Suprapubic skin (tissue), 4 donors: ENCODE results near the gene FXYD5. TPM values are rescaled to one million over a fixed set of nuclear protein-coding genes. Genes with fewer than 3 reads are reported as not detected.
"Not testable (repeated sequence)": the region's sequence is repeated elsewhere in the genome, so short reads cannot be mapped to it uniquely, and the experiment has no call there.

Experiments used
- DNase-seq, 2 donors: peaks; one replicate each; pipeline ENCODE4 v3.0.0-alpha.2; 2019; ENCODE audit warnings: low spot score in 2 of 2
- H3K27ac ChIP-seq: fragments of 200-600 bp; sonication (generic); one replicate; pipeline ENCODE4 v1.5.1; 2019
- H3K27me3 ChIP-seq: fragments of 200-600 bp; sonication (generic); one replicate; pipeline ENCODE4 v1.5.1; 2019
- H3K36me3 ChIP-seq: fragments of 200-600 bp; sonication (generic); one replicate; pipeline ENCODE4 v1.5.1; 2019
- H3K4me1 ChIP-seq: fragments of 200-600 bp; sonication (generic); one replicate; pipeline ENCODE4 v1.5.1; 2019
- H3K4me3 ChIP-seq: fragments of 200-600 bp; sonication (generic); one replicate; pipeline ENCODE4 v1.5.1; 2019; ENCODE audit warnings: mild to moderate bottlenecking
- H3K9me3 ChIP-seq: fragments of 200-600 bp; sonication (generic); one replicate; pipeline ENCODE4 v1.5.1; 2019
- EP300 ChIP-seq: sonication (generic); formaldehyde crosslinking; IDR thresholded peaks from one replicate; pipeline ENCODE4 v1.6.1; 2017; ENCODE audit warnings: antibody characterized with exemption
- POLR2A ChIP-seq, 2 donors: fragments of 450-650 bp; IDR thresholded peaks; one replicate each; pipeline ENCODE4 v1.6.1; 2017; ENCODE audit warnings: antibody characterized with exemption in 2 of 2, mild to moderate bottlenecking in 2 of 2, moderate library complexity in 2 of 2
- POLR2AphosphoS5 ChIP-seq, 3 donors: sonication (generic); formaldehyde crosslinking; IDR thresholded peaks; one replicate each; pipeline ENCODE4 v1.6.1; 2017; ENCODE audit warnings: antibody characterized with exemption in 3 of 3
- WGBS: methylation state at CpG from one replicate; pipeline ENCODE4 v1.1.5; 2018; 5-methylcytosine and 5-hydroxymethylcytosine counted together
- total RNA-seq, 4 donors: library from RNA; depleted of rRNA; stranded (reverse); fragments of >200 nt; gene quantifications; one replicate each; pipeline ENCODE4 v1.1.0, GENCODE V29; 2016
- TF ChIP-seq, protein P1 (sequence below), 2 donors: fragments of 200-600 bp in 1 of 2; fragments of 450-650 bp in 1 of 2; sonication (generic) in 1 of 2; IDR thresholded peaks; one replicate each; pipeline ENCODE4 v1.5.1; 2016 to 2019; ENCODE audit warnings: antibody characterized with exemption in 2 of 2, mild to moderate bottlenecking in 1 of 2, moderate library complexity in 1 of 2

Gene FXYD5
- total RNA-seq, 4 donors from 2014 or later = 29.8 to 64.8 (median 37.7) TPM

DNA sequence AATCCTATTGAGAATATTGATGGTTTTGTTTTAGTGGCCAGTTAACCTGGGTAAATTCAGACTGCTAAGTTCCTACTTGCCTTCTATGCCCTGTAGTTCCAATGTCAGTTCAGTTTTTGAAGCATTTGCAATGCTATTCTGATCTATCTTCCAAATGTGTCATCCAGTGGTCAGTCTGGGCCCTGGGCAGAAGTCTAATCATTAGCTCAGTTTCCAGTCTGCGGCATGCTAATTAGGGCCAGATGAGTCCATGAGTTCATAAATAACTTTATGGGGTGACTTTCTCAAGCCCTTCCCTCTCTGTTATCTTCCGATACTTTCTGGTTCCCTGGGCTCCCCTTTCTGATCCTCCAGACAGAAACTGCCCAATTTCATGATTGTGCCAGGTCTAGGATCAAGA, 41.3 kb downstream of the FXYD5 start:
- DNase-seq = no peak
- H3K9me3 ChIP-seq = no peaks in the 10 kb centered on the region
- no peaks in the 10 kb centered on the region for H3K36me3 ChIP-seq
- no peak overlapping the region for H3K27ac ChIP-seq
- no peaks in the 10 kb centered on the region for H3K4me1 ChIP-seq
- no peaks in the 10 kb centered on the region for H3K27me3 ChIP-seq
- WGBS = 47% methylated on average over 2 of the region's 2 CpGs
- no peak overlapping the region for H3K4me3 ChIP-seq
- TF ChIP-seq POLR2AphosphoS5 (IDR thresholded peaks at IDR 0.05) = no peak
- TF ChIP-seq, protein P1, sequence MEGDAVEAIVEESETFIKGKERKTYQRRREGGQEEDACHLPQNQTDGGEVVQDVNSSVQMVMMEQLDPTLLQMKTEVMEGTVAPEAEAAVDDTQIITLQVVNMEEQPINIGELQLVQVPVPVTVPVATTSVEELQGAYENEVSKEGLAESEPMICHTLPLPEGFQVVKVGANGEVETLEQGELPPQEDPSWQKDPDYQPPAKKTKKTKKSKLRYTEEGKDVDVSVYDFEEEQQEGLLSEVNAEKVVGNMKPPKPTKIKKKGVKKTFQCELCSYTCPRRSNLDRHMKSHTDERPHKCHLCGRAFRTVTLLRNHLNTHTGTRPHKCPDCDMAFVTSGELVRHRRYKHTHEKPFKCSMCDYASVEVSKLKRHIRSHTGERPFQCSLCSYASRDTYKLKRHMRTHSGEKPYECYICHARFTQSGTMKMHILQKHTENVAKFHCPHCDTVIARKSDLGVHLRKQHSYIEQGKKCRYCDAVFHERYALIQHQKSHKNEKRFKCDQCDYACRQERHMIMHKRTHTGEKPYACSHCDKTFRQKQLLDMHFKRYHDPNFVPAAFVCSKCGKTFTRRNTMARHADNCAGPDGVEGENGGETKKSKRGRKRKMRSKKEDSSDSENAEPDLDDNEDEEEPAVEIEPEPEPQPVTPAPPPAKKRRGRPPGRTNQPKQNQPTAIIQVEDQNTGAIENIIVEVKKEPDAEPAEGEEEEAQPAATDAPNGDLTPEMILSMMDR (IDR thresholded peaks at IDR 0.05) = no peak
- TF ChIP-seq EP300 = no peak
- TF ChIP-seq POLR2A (IDR thresholded peaks at IDR 0.05) = no peak

DNA sequence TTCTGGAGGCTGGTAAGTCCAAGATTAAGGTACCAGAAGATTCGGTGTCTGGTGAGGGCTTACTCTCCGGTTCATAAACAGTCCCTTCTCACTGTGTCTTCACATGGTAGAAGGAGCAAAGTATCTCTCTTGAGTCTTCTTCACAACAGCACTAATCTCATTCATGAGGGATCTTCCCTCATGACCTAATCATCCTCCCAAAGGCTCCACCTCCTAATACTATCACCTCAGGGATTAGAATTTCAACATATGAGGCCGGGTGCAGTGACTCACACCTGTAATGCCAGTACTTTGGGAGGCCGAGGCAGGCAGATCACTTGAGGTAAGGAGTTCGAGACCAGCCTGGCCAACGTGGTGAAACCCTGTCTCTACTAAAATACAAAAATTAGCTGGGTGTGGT, 42.3 kb downstream of the FXYD5 start:
- not testable (repeated sequence) for H3K9me3 ChIP-seq, DNase-seq
- WGBS = 78% methylated on average over 6 of the region's 6 CpGs

DNA sequence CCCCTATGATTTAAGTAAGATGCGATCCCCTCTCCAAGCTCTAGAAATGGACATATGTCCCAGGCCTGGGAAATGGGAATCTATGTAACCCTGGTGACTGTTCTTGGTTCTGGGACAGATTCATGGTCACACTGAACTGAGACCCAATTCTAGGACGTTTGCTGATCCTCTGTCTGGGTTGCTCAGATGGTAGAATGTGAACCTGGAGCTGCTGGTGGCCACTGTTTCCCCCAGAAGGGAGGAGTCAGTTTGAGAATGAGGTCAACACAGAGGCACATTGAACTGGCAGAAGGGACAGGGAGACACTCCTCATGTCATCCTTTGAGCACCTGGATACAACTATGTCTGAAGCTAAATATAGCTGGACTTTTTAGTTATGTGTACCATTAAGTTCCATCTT, 44.9 kb downstream of the FXYD5 start:
- no peak overlapping the region for H3K4me3 ChIP-seq
- H3K9me3 ChIP-seq = no peaks in the 10 kb centered on the region
- no peaks in the 10 kb centered on the region for H3K4me1 ChIP-seq
- no peaks in the 10 kb centered on the region for H3K27me3 ChIP-seq
- 64% methylated on average over 2 of the region's 2 CpGs for WGBS
- no peak overlapping the region for H3K27ac ChIP-seq
- H3K36me3 ChIP-seq = no peaks in the 10 kb centered on the region
- TF ChIP-seq POLR2A (IDR thresholded peaks at IDR 0.05) = no peak
- TF ChIP-seq, protein P1 (IDR thresholded peaks at IDR 0.05) = no peak
- no peak for TF ChIP-seq EP300
- TF ChIP-seq POLR2AphosphoS5 (IDR thresholded peaks at IDR 0.05) = no peak
- DNase-seq = no peak

More for the DNA sequence above, 42.3 kb downstream of the FXYD5 start:
- not testable (repeated sequence) for H3K4me3 ChIP-seq, H3K27ac ChIP-seq, H3K36me3 ChIP-seq, H3K4me1 ChIP-seq, H3K27me3 ChIP-seq

DNA sequence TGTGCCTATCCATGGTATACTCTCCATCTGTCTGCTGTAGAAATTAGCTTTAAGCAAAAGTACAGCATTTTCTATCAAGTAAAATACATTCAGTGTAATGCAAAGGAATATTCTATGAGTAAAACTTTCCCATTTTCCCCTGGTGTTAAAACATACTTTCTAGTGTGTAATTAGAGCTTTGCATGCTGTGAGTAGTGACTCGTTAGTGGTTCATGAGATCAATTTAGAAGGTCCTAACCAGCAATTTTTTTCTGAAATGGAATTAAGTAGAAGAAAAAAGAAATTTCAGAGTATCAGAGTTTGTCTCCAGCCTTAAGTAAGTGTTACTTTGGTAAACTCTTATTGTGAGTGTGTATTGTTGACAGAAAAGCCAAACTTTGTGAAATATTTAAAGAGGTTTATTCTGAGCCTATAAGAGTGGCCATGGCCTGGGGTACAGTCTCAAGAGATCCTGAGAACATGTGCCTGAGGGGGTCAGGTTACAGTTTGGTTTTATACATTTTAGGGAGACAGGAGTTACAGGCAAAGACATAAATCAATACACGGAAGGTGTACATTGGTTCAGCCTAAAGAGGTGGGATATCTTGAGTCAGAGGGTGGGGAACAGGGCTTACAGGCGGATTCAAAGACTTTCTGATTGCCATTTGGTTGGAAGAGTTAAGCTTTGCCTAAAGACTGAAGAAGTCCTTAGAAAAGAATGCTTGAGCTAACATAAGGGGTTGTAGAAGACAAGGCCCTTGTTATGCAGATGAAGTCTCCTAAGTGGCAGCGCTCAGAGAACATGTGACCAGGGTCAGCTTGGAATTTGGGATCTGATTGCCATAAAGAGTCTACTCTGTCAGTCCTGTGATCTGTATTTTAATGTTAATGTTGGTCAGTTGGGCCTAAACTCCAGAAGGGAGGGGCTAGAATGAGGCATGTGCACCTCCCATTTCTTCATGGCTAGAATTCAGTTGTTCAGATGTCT, 48.5 kb downstream of the FXYD5 start:
- 87% methylated on average over 4 of the region's 4 CpGs for WGBS
- no peaks in the 10 kb centered on the region for H3K36me3 ChIP-seq
- no peak overlapping the region for H3K27ac ChIP-seq

DNA sequence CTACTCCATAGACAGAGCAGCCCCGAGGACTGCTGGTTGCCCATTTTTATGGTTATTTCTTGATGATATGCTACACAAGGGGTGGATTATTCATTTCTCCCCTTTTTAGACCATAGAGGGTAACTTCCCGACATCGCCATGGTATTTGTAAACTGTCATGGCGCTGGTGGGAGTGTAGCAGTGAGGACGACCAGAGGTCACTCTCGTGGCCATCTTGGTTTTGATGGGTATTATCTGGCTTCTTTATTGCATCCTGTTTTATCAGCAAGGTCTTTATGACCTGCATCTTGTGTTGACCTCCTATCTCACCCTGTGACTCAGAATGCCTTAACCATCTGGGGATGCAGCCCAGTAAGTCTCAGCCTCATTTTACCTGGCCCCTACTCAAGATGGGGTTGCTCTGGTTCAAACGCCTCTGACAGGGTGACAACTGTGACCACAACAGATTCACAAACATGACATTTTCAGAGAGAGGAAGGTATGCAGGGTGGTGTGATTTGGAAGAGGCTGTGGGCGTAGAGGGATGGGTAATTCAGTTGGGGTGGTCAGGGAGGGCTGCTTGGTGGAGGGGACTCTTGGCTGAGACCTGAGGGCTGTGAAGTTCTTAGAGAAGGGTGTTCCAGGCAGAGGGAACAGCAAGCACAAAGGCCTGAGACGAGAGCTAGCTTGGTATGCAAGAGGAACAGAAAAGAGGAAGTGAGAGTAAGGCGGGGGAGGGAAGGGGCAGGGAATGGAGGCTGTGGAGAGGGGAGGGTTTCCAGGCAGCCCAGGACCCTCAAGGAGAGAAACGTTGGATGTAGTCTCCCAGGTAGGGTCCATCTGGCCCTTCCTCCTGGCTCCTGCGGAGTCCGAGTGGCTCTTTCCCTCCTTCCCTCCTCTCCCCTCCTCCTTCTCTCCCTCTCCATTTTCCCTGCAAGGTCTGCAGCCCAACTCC, 50.5 kb downstream of the FXYD5 start:
- no peak overlapping the region for H3K27ac ChIP-seq
- 74% methylated on average over 13 of the region's 13 CpGs for WGBS

More for the DNA sequence above, 48.5 kb downstream of the FXYD5 start:
- Histone ChIP-seq H3K4me1 (no peaks in the 10 kb centered on the region), H3K9me3 (no peaks in the 10 kb centered on the region), H3K27me3 (no peaks in the 10 kb centered on the region), H3K4me3 (no peak overlapping the region)
- no peak for DNase-seq
- TF ChIP-seq, protein P1 (IDR thresholded peaks at IDR 0.05) = no peak
- TF ChIP-seq POLR2A (IDR thresholded peaks at IDR 0.05) (no peak), EP300 (no peak), POLR2AphosphoS5 (IDR thresholded peaks at IDR 0.05) (no peak)

More for the DNA sequence above, 50.5 kb downstream of the FXYD5 start:
- Histone ChIP-seq H3K27me3 (no peaks in the 10 kb centered on the region), H3K9me3 (no peaks in the 10 kb centered on the region), H3K4me3 (no peak overlapping the region), H3K4me1 (no peaks in the 10 kb centered on the region), H3K36me3 (no peaks in the 10 kb centered on the region)
- TF ChIP-seq, protein P1 (IDR thresholded peaks at IDR 0.05) = no peak
- TF ChIP-seq EP300 (no peak), POLR2AphosphoS5 (IDR thresholded peaks at IDR 0.05) (no peak), POLR2A (IDR thresholded peaks at IDR 0.05) (no peak)
- no peak for DNase-seq
